ENCODE measurements around the gene DLX4.

DLX4 gene

GRCh38 chr17:49946208-49946607 is 22.8 kb upstream of the DLX4 start:
- no peak overlapping the region for H3K27ac ChIP-seq (ENCODE audit: low read depth, low read length)
- no peak overlapping the region for H3K9ac ChIP-seq (ENCODE audit: low read length in 5 of 5)
- H3K9me3 ChIP-seq (ENCODE audit: control insufficient read depth in 5 of 5, low read length in 5 of 5): no peaks in the 10 kb centered on the region
- H3K27me3 ChIP-seq (ENCODE audit: control insufficient read depth in 5 of 5, insufficient read depth in 4 of 5, low read length in 5 of 5): peaks cover 8 to 34% (median 27%) of the 10 kb centered on the region in 5 donors
- no peaks in the 10 kb centered on the region for H3K4me1 ChIP-seq (ENCODE audit: control insufficient read depth in 5 of 5, insufficient read depth in 5 of 5, low read length in 5 of 5)
- H3K4me3 ChIP-seq (ENCODE audit: low read depth in 1 of 5, low read length in 5 of 5): no peak overlapping the region
- H3K36me3 ChIP-seq (ENCODE audit: control insufficient read depth in 5 of 5, insufficient read depth in 5 of 5, low read length in 5 of 5): no peaks in the 10 kb centered on the region

- Histone ChIP-seq H3K27me3 (ENCODE audit: control insufficient read depth in 5 of 5, insufficient read depth in 4 of 5, low read length in 5 of 5) (peaks cover 8 to 38% (median 34%) of the 10 kb centered on the region in 5 donors), H3K27ac (ENCODE audit: low read depth, low read length) (no peak overlapping the region)
Measured at GRCh38 chr17:49946964-49947584, 21.9 kb upstream of the DLX4 start.

GRCh38 chr17:49949634-49950033 is 19.4 kb upstream of the DLX4 start:
- H3K27me3 ChIP-seq (ENCODE audit: control insufficient read depth in 5 of 5, insufficient read depth in 4 of 5, low read length in 5 of 5): peaks cover 3 to 36% (median 30%) of the 10 kb centered on the region in 5 donors

More at GRCh38 chr17:49946964-49947584, 21.9 kb upstream of the DLX4 start:
- H3K4me1 ChIP-seq (ENCODE audit: control insufficient read depth in 5 of 5, insufficient read depth in 5 of 5, low read length in 5 of 5): peaks cover 0 to 4% (median 0%) of the 10 kb centered on the region in 5 donors
- H3K9me3 ChIP-seq (ENCODE audit: control insufficient read depth in 5 of 5, low read length in 5 of 5): no peaks in the 10 kb centered on the region
- H3K9ac ChIP-seq (ENCODE audit: low read length in 5 of 5): no peak overlapping the region
- no peaks in the 10 kb centered on the region for H3K36me3 ChIP-seq (ENCODE audit: control insufficient read depth in 5 of 5, insufficient read depth in 5 of 5, low read length in 5 of 5)
- H3K4me3 ChIP-seq (ENCODE audit: low read depth in 1 of 5, low read length in 5 of 5): no peak overlapping the region

GRCh38 chr17:49951362-49952082 is 17.5 kb upstream of the DLX4 start:
- Histone ChIP-seq H3K4me1 (ENCODE audit: control insufficient read depth in 5 of 5, insufficient read depth in 5 of 5, low read length in 5 of 5) (peaks cover 0 to 4% (median 0%) of the 10 kb centered on the region in 5 donors), H3K36me3 (ENCODE audit: control insufficient read depth in 5 of 5, insufficient read depth in 5 of 5, low read length in 5 of 5) (no peaks in the 10 kb centered on the region), H3K9ac (ENCODE audit: low read length in 5 of 5) (no peak overlapping the region), H3K27ac (ENCODE audit: low read depth, low read length) (no peak overlapping the region), H3K27me3 (ENCODE audit: control insufficient read depth in 5 of 5, insufficient read depth in 4 of 5, low read length in 5 of 5) (peaks cover 0 to 28% (median 25%) of the 10 kb centered on the region in 5 donors), H3K4me3 (ENCODE audit: low read depth in 1 of 5, low read length in 5 of 5) (no peak overlapping the region), H3K9me3 (ENCODE audit: control insufficient read depth in 5 of 5, low read length in 5 of 5) (no peaks in the 10 kb centered on the region)

More at GRCh38 chr17:49949634-49950033, 19.4 kb upstream of the DLX4 start:
- Histone ChIP-seq H3K4me3 (ENCODE audit: low read depth in 1 of 5, low read length in 5 of 5) (no peak overlapping the region), H3K36me3 (ENCODE audit: control insufficient read depth in 5 of 5, insufficient read depth in 5 of 5, low read length in 5 of 5) (no peaks in the 10 kb centered on the region), H3K9me3 (ENCODE audit: control insufficient read depth in 5 of 5, low read length in 5 of 5) (no peaks in the 10 kb centered on the region), H3K27ac (ENCODE audit: low read depth, low read length) (no peak overlapping the region), H3K9ac (ENCODE audit: low read length in 5 of 5) (no peak overlapping the region), H3K4me1 (ENCODE audit: control insufficient read depth in 5 of 5, insufficient read depth in 5 of 5, low read length in 5 of 5) (peaks cover 0 to 4% (median 0%) of the 10 kb centered on the region in 5 donors)

GRCh38 chr17:49952209-49952911 is 16.6 kb upstream of the DLX4 start:
- Histone ChIP-seq H3K27me3 (ENCODE audit: control insufficient read depth in 5 of 5, insufficient read depth in 4 of 5, low read length in 5 of 5) (peaks cover 0 to 28% (median 22%) of the 10 kb centered on the region in 5 donors), H3K27ac (ENCODE audit: low read depth, low read length) (no peak overlapping the region)

GRCh38 chr17:49952912-49953497 is 16.0 kb upstream of the DLX4 start:
- no peak overlapping the region for H3K27ac ChIP-seq (ENCODE audit: low read depth, low read length)
- H3K27me3 ChIP-seq (ENCODE audit: control insufficient read depth in 5 of 5, insufficient read depth in 4 of 5, low read length in 5 of 5): peaks cover 0 to 28% (median 22%) of the 10 kb centered on the region in 5 donors
- no peaks in the 10 kb centered on the region for H3K36me3 ChIP-seq (ENCODE audit: control insufficient read depth in 5 of 5, insufficient read depth in 5 of 5, low read length in 5 of 5)
- H3K4me3 ChIP-seq (ENCODE audit: low read depth in 1 of 5, low read length in 5 of 5): no peak overlapping the region
- H3K9me3 ChIP-seq (ENCODE audit: control insufficient read depth in 5 of 5, low read length in 5 of 5): no peaks in the 10 kb centered on the region
- H3K4me1 ChIP-seq (ENCODE audit: control insufficient read depth in 5 of 5, insufficient read depth in 5 of 5, low read length in 5 of 5): peaks cover 0 to 4% (median 0%) of the 10 kb centered on the region in 5 donors
- no peak overlapping the region for H3K9ac ChIP-seq (ENCODE audit: low read length in 5 of 5)

More at GRCh38 chr17:49952209-49952911, 16.6 kb upstream of the DLX4 start:
- Histone ChIP-seq H3K9ac (ENCODE audit: low read length in 5 of 5) (no peak overlapping the region), H3K4me1 (ENCODE audit: control insufficient read depth in 5 of 5, insufficient read depth in 5 of 5, low read length in 5 of 5) (peaks cover 0 to 4% (median 0%) of the 10 kb centered on the region in 5 donors), H3K36me3 (ENCODE audit: control insufficient read depth in 5 of 5, insufficient read depth in 5 of 5, low read length in 5 of 5) (no peaks in the 10 kb centered on the region), H3K4me3 (ENCODE audit: low read depth in 1 of 5, low read length in 5 of 5) (no peak overlapping the region), H3K9me3 (ENCODE audit: control insufficient read depth in 5 of 5, low read length in 5 of 5) (no peaks in the 10 kb centered on the region)

GRCh38 chr17:49955157-49955556 is 13.8 kb upstream of the DLX4 start:
- Histone ChIP-seq H3K4me3 (ENCODE audit: low read depth in 1 of 5, low read length in 5 of 5) (no peak overlapping the region), H3K27me3 (ENCODE audit: control insufficient read depth in 5 of 5, insufficient read depth in 4 of 5, low read length in 5 of 5) (peaks cover 0 to 28% (median 19%) of the 10 kb centered on the region in 5 donors), H3K4me1 (ENCODE audit: control insufficient read depth in 5 of 5, insufficient read depth in 5 of 5, low read length in 5 of 5) (peaks cover 0 to 4% (median 0%) of the 10 kb centered on the region in 5 donors), H3K27ac (ENCODE audit: low read depth, low read length) (no peak overlapping the region), H3K36me3 (ENCODE audit: control insufficient read depth in 5 of 5, insufficient read depth in 5 of 5, low read length in 5 of 5) (no peaks in the 10 kb centered on the region), H3K9me3 (ENCODE audit: control insufficient read depth in 5 of 5, low read length in 5 of 5) (no peaks in the 10 kb centered on the region), H3K9ac (ENCODE audit: low read length in 5 of 5) (no peak overlapping the region)

- Histone ChIP-seq H3K9me3 (ENCODE audit: control insufficient read depth in 5 of 5, low read length in 5 of 5) (no peaks in the 10 kb centered on the region), H3K27me3 (ENCODE audit: control insufficient read depth in 5 of 5, insufficient read depth in 4 of 5, low read length in 5 of 5) (peaks cover 0 to 21% (median 12%) of the 10 kb centered on the region in 5 donors), H3K4me3 (ENCODE audit: low read depth in 1 of 5, low read length in 5 of 5) (no peak overlapping the region), H3K9ac (ENCODE audit: low read length in 5 of 5) (no peak overlapping the region), H3K4me1 (ENCODE audit: control insufficient read depth in 5 of 5, insufficient read depth in 5 of 5, low read length in 5 of 5) (peaks cover 0 to 1% (median 0%) of the 10 kb centered on the region in 5 donors), H3K36me3 (ENCODE audit: control insufficient read depth in 5 of 5, insufficient read depth in 5 of 5, low read length in 5 of 5) (no peaks in the 10 kb centered on the region), H3K27ac (ENCODE audit: low read depth, low read length) (no peak overlapping the region)
Measured at GRCh38 chr17:49956780-49957179, 12.2 kb upstream of the DLX4 start.

- Histone ChIP-seq H3K4me3 (ENCODE audit: low read depth in 1 of 5, low read length in 5 of 5) (no peak overlapping the region), H3K36me3 (ENCODE audit: control insufficient read depth in 5 of 5, insufficient read depth in 5 of 5, low read length in 5 of 5) (no peaks in the 10 kb centered on the region), H3K27me3 (ENCODE audit: control insufficient read depth in 5 of 5, insufficient read depth in 4 of 5, low read length in 5 of 5) (peaks cover under 1 to 17% (median 11%) of the 10 kb centered on the region in 5 donors), H3K9ac (ENCODE audit: low read length in 5 of 5) (no peak overlapping the region), H3K9me3 (ENCODE audit: control insufficient read depth in 5 of 5, low read length in 5 of 5) (no peaks in the 10 kb centered on the region), H3K27ac (ENCODE audit: low read depth, low read length) (no peak overlapping the region), H3K4me1 (ENCODE audit: control insufficient read depth in 5 of 5, insufficient read depth in 5 of 5, low read length in 5 of 5) (no peaks in the 10 kb centered on the region)
Measured at GRCh38 chr17:49957350-49957749, 11.6 kb upstream of the DLX4 start.

All from subcutaneous abdominal adipose tissue (tissue), 5 donors.